Endothelial cell of umbilical vein (primary cell): ENCODE data around the gene BCOR. TPM values are rescaled to one million over a fixed set of nuclear protein-coding genes. Genes with fewer than 3 reads are reported as not detected.

Experiments
- BruUV-seq: library from RNA; stranded (reverse); fragments of 400-500 nt; replicated peaks from 2 replicates; lab custom pipeline; 2021; lab: Mats Ljungman, UMichigan
- CTCF ChIA-PET: fragments of 300-600, 350-600 bp; sonication (Branson Sonifier 250); formaldehyde crosslinking; loops from one replicate; lab custom pipeline; 2021; ENCODE audit warnings: antibody characterized with exemption, inconsistent platforms; lab: Charles Lee
- POLR2A ChIA-PET: fragments of 300-600, 350-600 bp; sonication (Branson Sonifier 250); formaldehyde crosslinking; loops from one replicate; lab custom pipeline; 2021; ENCODE audit warnings: antibody characterized with exemption, inconsistent platforms; lab: Charles Lee
- DNase-seq: peaks from one replicate; pipeline ENCODE4 v3.0.0-alpha.2; 2011; ENCODE audit warnings: low read depth, low spot score
- FAIRE-seq: peaks from 2 replicates; lab custom pipeline; 2011; peaks lifted over from hg19 to GRCh38; lab: Jason Lieb, UNC
- H2AFZ ChIP-seq: 2 replicates; pipeline ENCODE4 v1.6.0; 2012; ENCODE audit warnings: low read depth, low read length, control low read depth, inconsistent platforms
- H3K27ac ChIP-seq: 2 replicates; pipeline ENCODE4 v1.5.1; 2011; ENCODE audit warnings: low read depth, mild to moderate bottlenecking, control low read depth, low read length, moderate library complexity; ENCODE audit not compliant: insufficient read depth
- H3K27me3 ChIP-seq, 2 experiments: 2 replicates each; pipeline versions ENCODE4 v1.6.0 to v1.6.1; 2011; ENCODE audit warnings: low read length in 2 of 2, mixed read lengths in 1 of 2; ENCODE audit not compliant: control insufficient read depth in 2 of 2, insufficient read depth in 2 of 2
- H3K36me3 ChIP-seq, 2 experiments: 2 replicates in 1 of 2; 3 replicates in 1 of 2; pipeline ENCODE4 v1.5.1; 2011; ENCODE audit warnings: low read length in 2 of 2, mild to moderate bottlenecking in 1 of 2, moderate library complexity in 1 of 2; ENCODE audit not compliant: control insufficient read depth in 2 of 2, insufficient read depth in 2 of 2; ENCODE audit errors: extremely low read depth in 1 of 2
- H3K4me1 ChIP-seq: 3 replicates; pipeline ENCODE4 v1.5.1; 2011; ENCODE audit warnings: mild to moderate bottlenecking, low read length; ENCODE audit not compliant: control insufficient read depth, insufficient read depth; ENCODE audit errors: extremely low read depth
- H3K4me2 ChIP-seq: 2 replicates; pipeline ENCODE4 v1.6.1; 2011; ENCODE audit warnings: low read length, control low read depth, mixed read lengths; ENCODE audit not compliant: insufficient read depth
- H3K4me3 ChIP-seq, 3 experiments: fragments of 200-600 bp in 1 of 3; sonication (generic), shearing (Covaris generic) in 1 of 3; replicated peaks in 1 of 3; 2 replicates each; pipeline ENCODE4 v1.5.1; 2011 to 2016; ENCODE audit warnings: control low read depth in 3 of 3, low read length in 3 of 3, mild to moderate bottlenecking in 2 of 3, inconsistent platforms in 1 of 3, low read depth in 1 of 3, moderate library complexity in 1 of 3; ENCODE audit not compliant: insufficient read depth in 1 of 3
- H3K79me2 ChIP-seq: 2 replicates; pipeline ENCODE4 v1.6.0; 2012; ENCODE audit warnings: low read length, inconsistent platforms; ENCODE audit not compliant: control insufficient read depth, insufficient read depth
- H3K9ac ChIP-seq: replicated peaks from 2 replicates; pipeline ENCODE3; 2011; ENCODE audit warnings: low read length, control low read depth; ENCODE audit not compliant: insufficient read depth; ENCODE audit errors: extremely low read depth
- H3K9me1 ChIP-seq: replicated peaks from 3 replicates; pipeline ENCODE4 v1.6.0; 2011; ENCODE audit warnings: mild to moderate bottlenecking, low read length; ENCODE audit not compliant: control insufficient read depth, insufficient read depth; ENCODE audit errors: extremely low read depth
- H3K9me3 ChIP-seq: replicated peaks from 2 replicates; pipeline ENCODE4 v1.5.1; 2012; ENCODE audit warnings: low read length, inconsistent platforms; ENCODE audit not compliant: control insufficient read depth, insufficient read depth
- H4K20me1 ChIP-seq: replicated peaks from 2 replicates; pipeline ENCODE3; 2011; ENCODE audit warnings: mild to moderate bottlenecking, low read length; ENCODE audit not compliant: control insufficient read depth, insufficient read depth; ENCODE audit errors: extremely low read depth
- CTCF ChIP-seq, 2 donors: IDR thresholded peaks; 1 replicate in 1 of 2; 2 replicates in 1 of 2; pipeline ENCODE4 v1.5.1; 2011; ENCODE audit warnings: low read length in 2 of 2, mild to moderate bottlenecking in 2 of 2, moderate library complexity in 2 of 2, control low read depth in 1 of 2, inconsistent platforms in 1 of 2, low read depth in 1 of 2; ENCODE audit not compliant: insufficient read depth in 1 of 2; ENCODE audit errors: extremely low read depth in 1 of 2
- FOS ChIP-seq: IDR thresholded peaks from 2 replicates; pipeline ENCODE4 v1.6.1; 2011; ENCODE audit warnings: mild to moderate bottlenecking, low read length, moderate library complexity, borderline replicate concordance; ENCODE audit not compliant: insufficient read depth
- GATA2 ChIP-seq: IDR thresholded peaks from 2 replicates; pipeline ENCODE4 v1.7.0; 2011; ENCODE audit warnings: low read depth, mild to moderate bottlenecking, moderate library complexity, mixed read lengths, low read length; ENCODE audit not compliant: insufficient read length, insufficient read depth
- JUN ChIP-seq: IDR thresholded peaks from 2 replicates; pipeline ENCODE4 v1.6.1; 2011; ENCODE audit warnings: borderline replicate concordance, low read depth; ENCODE audit not compliant: insufficient read length, insufficient read depth
- MAX ChIP-seq: IDR thresholded peaks from 2 replicates; pipeline ENCODE4 v1.6.1; 2011; ENCODE audit not compliant: insufficient read depth, insufficient read length
- MYC ChIP-seq: IDR thresholded peaks from one replicate; pipeline ENCODE4 v1.6.1; 2011; ENCODE audit warnings: mild to moderate bottlenecking, low read depth, low read length
- dilution Hi-C: fragments of 300-500 bp; cut with MboI; formaldehyde crosslinking; loops from one replicate; pipeline ENCODE4 v1.15.0; 2019; ENCODE audit warnings: low sequenced_read_pairs; ENCODE audit not compliant: extremely low pct_ligation_motif_present
- intact Hi-C: fragments of 100-400 bp; cut with micrococcal nuclease; formaldehyde crosslinking; loops from one replicate; pipeline ENCODE4 v1.10.0; 2022
- polyA plus RNA-seq, 4 experiments: library from polyadenylated mRNA; depleted of rRNA in 3 of 4; stranded (reverse) in 3 of 4; unstranded in 1 of 4; fragments of >200 nt; gene quantifications; 2 replicates each; pipeline versions ENCODE4 v1.2.1 to v1.2.3, GENCODE V29; 2011 to 2012; ENCODE audit warnings: missing spikeins in 1 of 4
- total RNA-seq: library from RNA; stranded (reverse); gene quantifications from 2 replicates; pipeline ENCODE4 v1.2.3, GENCODE V29; 2021

Gene BCOR
- total and polyA plus RNA-seq, 2 donors (not counting 3 experiments of a cell fraction or from before 2014, with no cell fraction given): 10.1 to 24.2 TPM

- H2AFZ ChIP-seq: no peak overlapping the region
- FAIRE-seq (peak; percentile 73), DNase-seq (no peak)
- H3K9me3 ChIP-seq: no peaks in the 10 kb centered on the region
- no peak overlapping the region for H3K9ac ChIP-seq
- peaks cover 12% of the 10 kb centered on the region for H3K79me2 ChIP-seq
- no peaks in the 10 kb centered on the region for H3K9me1 ChIP-seq
- intact Hi-C loops: no loop called here
- TF ChIP-seq MAX (no peak), JUN (no peak), FOS (no peak), CTCF (IDR thresholded peaks at IDR 0.05; ENCODE audit: extremely low read depth in 1 of 2, insufficient read depth in 1 of 2, low read depth in 1 of 2, low read length in 2 of 2) (no peak), MYC (no peak), GATA2 (no peak)
- no peaks in the 10 kb centered on the region for H3K27me3 ChIP-seq
- H3K27ac ChIP-seq: no peak overlapping the region
- no peaks in the 10 kb centered on the region for H4K20me1 ChIP-seq
- no TSS peak for BruUV-seq
- no peak overlapping the region for H3K4me3 ChIP-seq
- no peaks in the 10 kb centered on the region for H3K4me1 ChIP-seq
- peaks cover 3 to 24% of the 10 kb centered on the region in 2 experiments for H3K36me3 ChIP-seq
- dilution Hi-C loops: no loop called here
- POLR2A ChIA-PET: no interaction called here
- H3K4me2 ChIP-seq: no peak overlapping the region
- CTCF ChIA-PET: no interaction called here
Measured at GRCh38 chrX:40074080-40074958, 23.4 kb downstream of the BCOR start.
